Activated CD4-positive, alpha-beta T cell treated with anti-CD3 and anti-CD28 coated beads, Interleukin-2, Interleukin-4, amounts not matched to agents 100 ng/mL and 50 ng/mL, durations not matched to agents 16 hours and 8 hours (primary cell): ENCODE measurements around the gene HDLBP.

Source experiments
- DNase-seq: peaks from one replicate; pipeline ENCODE4 v3.0.0-alpha.2; 2020; ENCODE audit warnings: low spot score

HDLBP gene

GRCh38 chr2:241315093-241315878, at the start of gene HDLBP:
HDLBP (minus strand) TSS chr2:241315672; CDS start chr2:241266869, 48,803 bp downstream.
- DNase-seq, result peak; percentile 100

GRCh38 chr2:241364781-241365180, 49.3 kb upstream of the HDLBP start:
- no peak for DNase-seq

GRCh38 chr2:241363426-241363825, 48.0 kb upstream of the HDLBP start:
- DNase-seq, result no peak

- no peak for DNase-seq
Measured at GRCh38 chr2:241359481-241360045, 44.1 kb upstream of the HDLBP start.

GRCh38 chr2:241358470-241358869, 43.0 kb upstream of the HDLBP start:
- peak; percentile 38 for DNase-seq

GRCh38 chr2:241357531-241357930, 42.1 kb upstream of the HDLBP start:
- DNase-seq, result no peak

- DNase-seq, result no peak
Measured at GRCh38 chr2:241356871-241357260, 41.4 kb upstream of the HDLBP start.

- DNase-seq, result peak; percentile 97
Measured at GRCh38 chr2:241355983-241356870, 40.8 kb upstream of the HDLBP start, which contains the start of gene FARP2. FARP2 (plus strand) TSS chr2:241356285; CDS start chr2:241373108, 16,823 bp downstream.

- DNase-seq, result peak; percentile 71
Measured at GRCh38 chr2:241354668-241355658, 39.5 kb upstream of the HDLBP start.

GRCh38 chr2:241352227-241352626, 36.8 kb upstream of the HDLBP start:
- DNase-seq, result no peak

- DNase-seq, result no peak
Measured at GRCh38 chr2:241351640-241352031, 36.2 kb upstream of the HDLBP start.

- DNase-seq, result no peak
Measured at GRCh38 chr2:241350878-241351639, 35.6 kb upstream of the HDLBP start.

- DNase-seq, result no peak
Measured at GRCh38 chr2:241350530-241350877, 35.0 kb upstream of the HDLBP start.

- no peak for DNase-seq
Measured at GRCh38 chr2:241349941-241350340, 34.5 kb upstream of the HDLBP start.

- DNase-seq, result no peak
Measured at GRCh38 chr2:241344925-241345651, 29.6 kb upstream of the HDLBP start.

- DNase-seq, result no peak
Measured at GRCh38 chr2:241340631-241341163, 25.2 kb upstream of the HDLBP start.

GRCh38 chr2:241339839-241340630, 24.6 kb upstream of the HDLBP start:
- DNase-seq, result no peak

- no peak for DNase-seq
Measured at GRCh38 chr2:241334813-241335212, 19.3 kb upstream of the HDLBP start.

GRCh38 chr2:241330616-241330981, 15.1 kb upstream of the HDLBP start:
- DNase-seq, result no peak
